GM12878 (cell line): ENCODE results near the gene WDFY4. TPM values are rescaled to one million over a fixed set of nuclear protein-coding genes. Genes with fewer than 3 reads are reported as not detected.

Source experiments
- ATAC-seq: fragments of 200-7000 bp; cut with Tn5 transposase; 3 replicates; pipeline ENCODE4 v1.9.1; 2020; ENCODE audit warnings: mild to moderate bottlenecking, moderate library complexity
- BruUV-seq: library from RNA; stranded (reverse); fragments of 400-500 nt; replicated peaks from 2 replicates; lab custom pipeline; 2021; lab: Mats Ljungman, UMichigan
- CTCF ChIA-PET: fragments of 300-600 bp; sonication (Branson Sonifier 250); formaldehyde crosslinking; extraction: SDS; loops from one replicate; lab custom pipeline; 2021; ENCODE audit warnings: inconsistent platforms; lab: Yijun Ruan, JAX
- POLR2A ChIA-PET: fragments of 350-600 bp; formaldehyde crosslinking; extraction: SDS; loops from one replicate; lab custom pipeline; 2021; ENCODE audit warnings: inconsistent platforms; lab: Charles Lee
- RAD21 ChIA-PET: fragments of 300-600 bp; sonication (Branson Sonifier 250); formaldehyde crosslinking; loops from one replicate; lab custom pipeline; 2023; ENCODE audit warnings: antibody characterized with exemption; ENCODE audit not compliant: unreplicated experiment; lab: Charles Lee
- SMC1A ChIA-PET: fragments of 300-600 bp; sonication (Branson Sonifier 250); formaldehyde crosslinking; loops from one replicate; lab custom pipeline; 2023; ENCODE audit not compliant: unreplicated experiment, uncharacterized antibody; lab: Charles Lee
- DNase-seq: peaks from one replicate; pipeline ENCODE4 v3.0.0-alpha.2; 2011; ENCODE audit warnings: low read depth, low spot score
- FAIRE-seq: peaks from 3 replicates; lab custom pipeline; 2011; peaks lifted over from hg19 to GRCh38; lab: Jason Lieb, UNC
- H2AFZ ChIP-seq: 2 replicates; pipeline ENCODE4 v1.6.0; 2011; ENCODE audit warnings: low read depth, low read length, control low read depth; ENCODE audit not compliant: control insufficient read depth
- H3K27ac ChIP-seq: 2 replicates; pipeline ENCODE4 v1.5.1; 2011; ENCODE audit warnings: control low read depth; ENCODE audit not compliant: control insufficient read depth, insufficient read depth
- H3K27me3 ChIP-seq, 2 experiments: replicated peaks in 1 of 2; 2 replicates each; pipeline versions ENCODE4 v1.6.0 to v1.6.1; 2011; ENCODE audit warnings: low read length in 1 of 2; ENCODE audit not compliant: control insufficient read depth in 2 of 2, insufficient read depth in 2 of 2
- H3K36me3 ChIP-seq, 2 experiments: 2 replicates each; pipeline ENCODE4 v1.5.1; 2011; ENCODE audit warnings: low read length in 1 of 2; ENCODE audit not compliant: control insufficient read depth in 2 of 2, insufficient read depth in 2 of 2
- H3K4me1 ChIP-seq: 2 replicates; pipeline ENCODE4 v1.6.1; 2011; ENCODE audit warnings: mild to moderate bottlenecking, low read length, moderate library complexity, mixed read lengths; ENCODE audit not compliant: control insufficient read depth, insufficient read depth
- H3K4me2 ChIP-seq: 2 replicates; pipeline ENCODE4 v1.6.0; 2011; ENCODE audit warnings: control low read depth; ENCODE audit not compliant: control insufficient read depth, insufficient read depth
- H3K4me3 ChIP-seq: fragments of 200-600 bp; sonication (generic); 2 replicates; pipeline ENCODE4 v1.5.1; 2016
- H3K79me2 ChIP-seq: 2 replicates; pipeline ENCODE4 v1.6.0; 2011; ENCODE audit warnings: low read length; ENCODE audit not compliant: control insufficient read depth, insufficient read depth
- H3K9ac ChIP-seq: 2 replicates; pipeline ENCODE4 v1.8.0; 2011; ENCODE audit warnings: low read length, control low read depth, mixed read lengths; ENCODE audit not compliant: control insufficient read depth, insufficient read depth
- H3K9me3 ChIP-seq: replicated peaks from 3 replicates; pipeline ENCODE4 v1.5.1; 2011; ENCODE audit warnings: mild to moderate bottlenecking, low read length; ENCODE audit not compliant: control insufficient read depth, insufficient read depth
- H4K20me1 ChIP-seq: 2 replicates; pipeline ENCODE4 v1.6.0; 2011; ENCODE audit not compliant: control insufficient read depth, insufficient read depth
- CHD1 ChIP-seq: IDR thresholded peaks from 2 replicates; pipeline ENCODE4 v1.6.1; 2012; ENCODE audit warnings: low read depth, low read length, improper control_type of control experiment
- CREB1 ChIP-seq: IDR thresholded peaks from 2 replicates; pipeline ENCODE4 v1.6.1; 2012; ENCODE audit warnings: low read depth, mild to moderate bottlenecking, inconsistent platforms
- CREM ChIP-seq: IDR thresholded peaks from 2 replicates; pipeline ENCODE4 v1.6.1; 2014; ENCODE audit warnings: antibody characterized with exemption, low read depth
- ETV6 ChIP-seq, 2 experiments: fragments of 450-650 bp in 1 of 2; IDR thresholded peaks in 1 of 2; conservative IDR thresholded peaks in 1 of 2; 2 replicates each; pipeline ENCODE4 v1.6.1; 2014; ENCODE audit warnings: antibody characterized with exemption in 1 of 2, borderline replicate concordance in 1 of 2, low read depth in 1 of 2, mild to moderate bottlenecking in 1 of 2, moderate library complexity in 1 of 2
- HDAC2 ChIP-seq: fragments of 200-600 bp; sonication (generic); IDR thresholded peaks from 2 replicates; pipeline ENCODE4 v1.6.1; 2017
- NFIC ChIP-seq: IDR thresholded peaks from 2 replicates; pipeline ENCODE4 v1.6.1; 2012; ENCODE audit warnings: low read depth, mild to moderate bottlenecking, inconsistent platforms, low read length, moderate library complexity
- PML ChIP-seq: IDR thresholded peaks from 2 replicates; pipeline ENCODE4 v1.6.1; 2012; ENCODE audit warnings: low read length, inconsistent platforms
- RBBP5 ChIP-seq: fragments of 200-600 bp; sonication (generic); conservative IDR thresholded peaks from 2 replicates; pipeline ENCODE4 v1.6.1; 2016
- RFX5 ChIP-seq: IDR thresholded peaks from 2 replicates; pipeline ENCODE4 v1.6.1; 2011; ENCODE audit warnings: low read depth, low read length, improper control_type of control experiment
- ZNF274 ChIP-seq: IDR thresholded peaks from one replicate; pipeline ENCODE4 v1.8.0; 2011; ENCODE audit not compliant: insufficient read length, insufficient read depth
- ZSCAN29 ChIP-seq: fragments of 450-650 bp; IDR thresholded peaks from 2 replicates; pipeline ENCODE4 v1.6.1; 2017; ENCODE audit warnings: mild to moderate bottlenecking, moderate library complexity
- WGBS: methylation state at CpG from one replicate; pipeline ENCODE4 v1.1.6; 2016; ENCODE audit warnings: low lambda C conversion rate; ENCODE audit not compliant: insufficient replicate concordance, insufficient coverage; ENCODE audit errors: missing lambda C conversion rate; 5-methylcytosine and 5-hydroxymethylcytosine counted together
- in situ Hi-C: fragments of 300-500 bp; cut with MboI; formaldehyde crosslinking; loops from 9 replicates; pipeline ENCODE4 v1.14.3; 2018; ENCODE audit warnings: mixed read lengths
- intact Hi-C: fragments of 100-400 bp; cut with micrococcal nuclease; formaldehyde crosslinking; loops from one replicate; pipeline ENCODE4 v1.14.2; 2022; ENCODE audit not compliant: unreplicated experiment
- polyA plus RNA-seq, 11 experiments: library from polyadenylated mRNA; depleted of rRNA in 4 of 11; unstranded in 6 of 11; stranded (reverse) in 5 of 11; fragments of >200 nt; fragmentation: Nextera tagmentation in 4 of 11; fragmentation: Illumina TruSeq in 1 of 11; extraction: Ambion mirVana in 4 of 11; extraction: Trizol in 1 of 11; gene quantifications; 1 replicate in 1 of 11; 2 replicates in 10 of 11; pipeline versions ENCODE4 v1.2.1 to v1.2.3, GENCODE V29; 2011 to 2016; ENCODE audit warnings: inconsistent platforms in 2 of 11, missing spikeins in 2 of 11, low read depth in 1 of 11
- total RNA-seq, 4 experiments: library from RNA; depleted of rRNA in 3 of 4; stranded (reverse); fragments of >200 nt in 3 of 4; fragmentation: Illumina TruSeq in 1 of 4; extraction: Trizol in 1 of 4; gene quantifications; 2 replicates each; pipeline versions ENCODE4 v1.2.1 to v1.2.3, GENCODE V29; 2013 to 2021
- TF ChIP-seq, protein P1 (sequence below): IDR thresholded peaks from 2 replicates; pipeline ENCODE4 v1.6.1; 2012; ENCODE audit warnings: low read length, inconsistent platforms
- TF ChIP-seq, protein P2 (sequence below): fragments of 450-650 bp; IDR thresholded peaks from 2 replicates; pipeline ENCODE4 v1.6.1; 2017; ENCODE audit warnings: antibody characterized with exemption, mild to moderate bottlenecking, moderate library complexity
- TF ChIP-seq, protein P3 (sequence below): IDR thresholded peaks from 2 replicates; pipeline ENCODE4 v1.6.1; 2012; ENCODE audit warnings: low read depth, low read length, improper control_type of control experiment
- TF ChIP-seq, protein P4 (sequence below): fragments of 450-650 bp; IDR thresholded peaks from 2 replicates; pipeline ENCODE4 v1.6.1; 2017; ENCODE audit warnings: low read depth, mild to moderate bottlenecking, moderate library complexity

The WDFY4 gene
- total and polyA plus RNA-seq, 10 of the 15 experiments (the other 5 are each of a cell fraction or from before 2014, with no cell fraction given) = 13.5 to 132 (median 47.3) TPM

DNA sequence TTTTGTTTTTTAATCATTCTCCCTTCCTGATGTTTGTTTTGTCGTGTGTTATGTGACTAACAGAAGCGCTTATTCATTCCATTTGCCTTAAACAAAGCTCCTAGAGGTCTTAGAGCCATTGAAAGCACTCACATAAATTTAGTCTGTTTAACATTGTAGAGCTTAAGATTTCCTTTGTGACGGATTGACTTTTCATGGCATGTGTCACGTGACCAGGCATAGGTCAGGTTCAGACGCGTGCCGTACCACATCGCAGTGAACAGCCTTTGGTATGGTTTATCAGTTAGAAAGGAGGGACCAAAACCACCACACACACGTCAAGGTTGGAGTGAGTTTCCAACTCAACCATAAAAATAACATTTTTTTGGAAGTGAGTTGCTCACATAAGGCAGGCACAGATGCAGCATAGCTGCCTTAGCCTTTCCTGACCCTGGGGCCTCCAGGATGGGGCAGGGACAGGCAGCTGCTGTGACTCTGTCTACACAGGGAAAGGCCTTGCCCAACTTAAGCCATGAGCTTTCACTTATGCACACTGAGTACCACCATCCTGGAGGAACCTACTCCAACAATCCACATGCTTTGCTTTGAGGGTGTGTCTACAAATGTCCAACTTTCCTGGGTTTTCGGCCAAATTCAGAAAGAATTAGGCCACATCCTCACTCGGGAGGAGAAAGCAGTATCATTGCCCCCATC lies 55.5 kb downstream of the WDFY4 start (continued):
- TF ChIP-seq, protein P1, sequence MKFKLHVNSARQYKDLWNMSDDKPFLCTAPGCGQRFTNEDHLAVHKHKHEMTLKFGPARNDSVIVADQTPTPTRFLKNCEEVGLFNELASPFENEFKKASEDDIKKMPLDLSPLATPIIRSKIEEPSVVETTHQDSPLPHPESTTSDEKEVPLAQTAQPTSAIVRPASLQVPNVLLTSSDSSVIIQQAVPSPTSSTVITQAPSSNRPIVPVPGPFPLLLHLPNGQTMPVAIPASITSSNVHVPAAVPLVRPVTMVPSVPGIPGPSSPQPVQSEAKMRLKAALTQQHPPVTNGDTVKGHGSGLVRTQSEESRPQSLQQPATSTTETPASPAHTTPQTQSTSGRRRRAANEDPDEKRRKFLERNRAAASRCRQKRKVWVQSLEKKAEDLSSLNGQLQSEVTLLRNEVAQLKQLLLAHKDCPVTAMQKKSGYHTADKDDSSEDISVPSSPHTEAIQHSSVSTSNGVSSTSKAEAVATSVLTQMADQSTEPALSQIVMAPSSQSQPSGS = no peak
- TF ChIP-seq ETV6 (conservative IDR thresholded peaks at IDR 0.05 in 1 of 2, IDR thresholded peaks at IDR 0.05 in 1 of 2; ENCODE audit: borderline replicate concordance in 1 of 2, low read depth in 1 of 2) = no peak
- TF ChIP-seq HDAC2 = no peak
- TF ChIP-seq, protein P2, sequence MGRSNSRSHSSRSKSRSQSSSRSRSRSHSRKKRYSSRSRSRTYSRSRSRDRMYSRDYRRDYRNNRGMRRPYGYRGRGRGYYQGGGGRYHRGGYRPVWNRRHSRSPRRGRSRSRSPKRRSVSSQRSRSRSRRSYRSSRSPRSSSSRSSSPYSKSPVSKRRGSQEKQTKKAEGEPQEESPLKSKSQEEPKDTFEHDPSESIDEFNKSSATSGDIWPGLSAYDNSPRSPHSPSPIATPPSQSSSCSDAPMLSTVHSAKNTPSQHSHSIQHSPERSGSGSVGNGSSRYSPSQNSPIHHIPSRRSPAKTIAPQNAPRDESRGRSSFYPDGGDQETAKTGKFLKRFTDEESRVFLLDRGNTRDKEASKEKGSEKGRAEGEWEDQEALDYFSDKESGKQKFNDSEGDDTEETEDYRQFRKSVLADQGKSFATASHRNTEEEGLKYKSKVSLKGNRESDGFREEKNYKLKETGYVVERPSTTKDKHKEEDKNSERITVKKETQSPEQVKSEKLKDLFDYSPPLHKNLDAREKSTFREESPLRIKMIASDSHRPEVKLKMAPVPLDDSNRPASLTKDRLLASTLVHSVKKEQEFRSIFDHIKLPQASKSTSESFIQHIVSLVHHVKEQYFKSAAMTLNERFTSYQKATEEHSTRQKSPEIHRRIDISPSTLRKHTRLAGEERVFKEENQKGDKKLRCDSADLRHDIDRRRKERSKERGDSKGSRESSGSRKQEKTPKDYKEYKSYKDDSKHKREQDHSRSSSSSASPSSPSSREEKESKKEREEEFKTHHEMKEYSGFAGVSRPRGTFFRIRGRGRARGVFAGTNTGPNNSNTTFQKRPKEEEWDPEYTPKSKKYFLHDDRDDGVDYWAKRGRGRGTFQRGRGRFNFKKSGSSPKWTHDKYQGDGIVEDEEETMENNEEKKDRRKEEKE = no peak
- TF ChIP-seq ZNF274 = no peak

DNA sequence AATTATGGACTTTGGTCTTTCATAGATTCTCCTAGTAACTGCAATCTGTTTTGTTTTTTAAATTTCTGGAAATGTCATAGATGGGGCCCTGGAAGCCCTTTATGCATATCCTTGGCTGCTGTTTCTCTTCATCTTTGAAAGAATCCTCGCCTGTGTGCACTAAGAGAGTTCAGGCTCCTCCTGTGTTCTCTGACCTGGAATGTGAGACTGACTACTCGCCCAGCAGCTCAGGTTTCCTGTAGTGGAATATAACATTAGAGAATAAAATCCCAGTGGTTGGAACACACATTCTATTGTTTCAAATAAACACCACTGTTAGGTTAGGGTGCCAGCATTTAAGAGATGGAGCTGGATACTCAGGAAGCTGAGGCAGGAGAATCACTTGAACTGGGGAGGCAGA lies 56.3 kb downstream of the WDFY4 start:
- WGBS = 77% methylated on average over 2 of the region's 2 CpGs
- Histone ChIP-seq H3K9ac (no peak overlapping the region), H3K9me3 (no peaks in the 10 kb centered on the region; the same call in 2 of the 3 replicates), H3K36me3 (peaks cover 35 to 65% of the 10 kb centered on the region in 2 experiments), H3K4me3 (no peak overlapping the region), H3K4me1 (peaks cover 2% of the 10 kb centered on the region), H3K27me3 (no peaks in the 10 kb centered on the region), H3K27ac (no peak overlapping the region), H3K4me2 (no peak overlapping the region), H4K20me1 (no peaks in the 10 kb centered on the region), H3K79me2 (peaks cover 5% of the 10 kb centered on the region), H2AFZ (no peak overlapping the region)
- no peak for ATAC-seq
- in situ Hi-C loops (loop anchor here (25.0 kb wide), 1 partner anchor 771 kb away; no protein-coding TSS in a partner anchor), intact Hi-C loops (no loop called here)
- DNase-seq = no peak
- POLR2A ChIA-PET = interaction anchor here (0.8 kb wide), 1 partner anchor 24 kb away, joined by 3 read pairs; no protein-coding TSS in a partner anchor
- no TSS peak for BruUV-seq
- no peak for FAIRE-seq
- RAD21 ChIA-PET = interaction anchor here (0.8 to 1.4 kb wide), 2 partner anchors 62 to 81 kb away, joined by 3 to 4 read pairs; no protein-coding TSS in a partner anchor
- CTCF ChIA-PET = interaction anchor here (0.7 to 1.8 kb wide), 2 partner anchors 24 to 83 kb away, joined by 3 to 6 read pairs; no protein-coding TSS in a partner anchor
- SMC1A ChIA-PET = interaction anchor here (0.7 to 1.3 kb wide), 3 partner anchors 15 to 36 kb away, joined by 3 read pairs; no protein-coding TSS in a partner anchor
- TF ChIP-seq CHD1 = no peak
- no peak for TF ChIP-seq PML
- TF ChIP-seq NFIC = no peak
- TF ChIP-seq RFX5 = no peak
- TF ChIP-seq, protein P3, sequence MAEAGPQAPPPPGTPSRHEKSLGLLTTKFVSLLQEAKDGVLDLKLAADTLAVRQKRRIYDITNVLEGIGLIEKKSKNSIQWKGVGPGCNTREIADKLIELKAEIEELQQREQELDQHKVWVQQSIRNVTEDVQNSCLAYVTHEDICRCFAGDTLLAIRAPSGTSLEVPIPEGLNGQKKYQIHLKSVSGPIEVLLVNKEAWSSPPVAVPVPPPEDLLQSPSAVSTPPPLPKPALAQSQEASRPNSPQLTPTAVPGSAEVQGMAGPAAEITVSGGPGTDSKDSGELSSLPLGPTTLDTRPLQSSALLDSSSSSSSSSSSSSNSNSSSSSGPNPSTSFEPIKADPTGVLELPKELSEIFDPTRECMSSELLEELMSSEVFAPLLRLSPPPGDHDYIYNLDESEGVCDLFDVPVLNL = no peak
- TF ChIP-seq CREB1 = no peak
- TF ChIP-seq CREM = no peak
- TF ChIP-seq RBBP5 = no peak
- TF ChIP-seq, protein P4, sequence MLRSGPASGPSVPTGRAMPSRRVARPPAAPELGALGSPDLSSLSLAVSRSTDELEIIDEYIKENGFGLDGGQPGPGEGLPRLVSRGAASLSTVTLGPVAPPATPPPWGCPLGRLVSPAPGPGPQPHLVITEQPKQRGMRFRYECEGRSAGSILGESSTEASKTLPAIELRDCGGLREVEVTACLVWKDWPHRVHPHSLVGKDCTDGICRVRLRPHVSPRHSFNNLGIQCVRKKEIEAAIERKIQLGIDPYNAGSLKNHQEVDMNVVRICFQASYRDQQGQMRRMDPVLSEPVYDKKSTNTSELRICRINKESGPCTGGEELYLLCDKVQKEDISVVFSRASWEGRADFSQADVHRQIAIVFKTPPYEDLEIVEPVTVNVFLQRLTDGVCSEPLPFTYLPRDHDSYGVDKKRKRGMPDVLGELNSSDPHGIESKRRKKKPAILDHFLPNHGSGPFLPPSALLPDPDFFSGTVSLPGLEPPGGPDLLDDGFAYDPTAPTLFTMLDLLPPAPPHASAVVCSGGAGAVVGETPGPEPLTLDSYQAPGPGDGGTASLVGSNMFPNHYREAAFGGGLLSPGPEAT = no peak
- no peak for TF ChIP-seq ZSCAN29
